PC-9 (cell line): Measurements from ENCODE around the gene OR10X1.

ENCODE experiments used
- EZH2 ChIP-seq: fragments of 200-600 bp; sonication (generic); IDR thresholded peaks from 2 replicates; pipeline ENCODE4 v1.8.0; 2017; ENCODE audit warnings: antibody characterized with exemption, low read depth
- TF ChIP-seq, protein P1 (sequence below): fragments of 200-600 bp; sonication (generic); conservative IDR thresholded peaks from 2 replicates; pipeline ENCODE4 v1.6.1; 2017; ENCODE audit warnings: mixed run types, antibody characterized with exemption, mild to moderate bottlenecking, moderate library complexity

DNA sequence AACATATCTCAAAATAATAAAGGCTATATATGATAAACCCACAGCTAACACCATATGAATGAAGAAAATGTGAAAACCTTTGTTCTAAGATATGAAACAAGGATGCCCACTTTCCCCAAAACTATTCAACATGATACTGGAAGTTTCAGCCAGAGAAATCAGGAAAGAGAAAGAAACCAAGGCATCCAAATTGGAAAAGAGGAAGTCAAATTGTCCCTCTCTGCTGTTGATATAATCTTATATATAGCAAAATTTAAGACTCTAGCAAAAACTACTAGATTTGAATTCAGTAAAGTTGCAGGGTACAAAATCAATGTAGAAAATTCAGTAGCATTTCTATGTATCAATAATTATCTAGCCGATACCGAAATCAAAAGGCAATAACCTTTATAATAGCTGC lies 21.0 kb upstream of the OR10X1 start:
- TF ChIP-seq, protein P1, sequence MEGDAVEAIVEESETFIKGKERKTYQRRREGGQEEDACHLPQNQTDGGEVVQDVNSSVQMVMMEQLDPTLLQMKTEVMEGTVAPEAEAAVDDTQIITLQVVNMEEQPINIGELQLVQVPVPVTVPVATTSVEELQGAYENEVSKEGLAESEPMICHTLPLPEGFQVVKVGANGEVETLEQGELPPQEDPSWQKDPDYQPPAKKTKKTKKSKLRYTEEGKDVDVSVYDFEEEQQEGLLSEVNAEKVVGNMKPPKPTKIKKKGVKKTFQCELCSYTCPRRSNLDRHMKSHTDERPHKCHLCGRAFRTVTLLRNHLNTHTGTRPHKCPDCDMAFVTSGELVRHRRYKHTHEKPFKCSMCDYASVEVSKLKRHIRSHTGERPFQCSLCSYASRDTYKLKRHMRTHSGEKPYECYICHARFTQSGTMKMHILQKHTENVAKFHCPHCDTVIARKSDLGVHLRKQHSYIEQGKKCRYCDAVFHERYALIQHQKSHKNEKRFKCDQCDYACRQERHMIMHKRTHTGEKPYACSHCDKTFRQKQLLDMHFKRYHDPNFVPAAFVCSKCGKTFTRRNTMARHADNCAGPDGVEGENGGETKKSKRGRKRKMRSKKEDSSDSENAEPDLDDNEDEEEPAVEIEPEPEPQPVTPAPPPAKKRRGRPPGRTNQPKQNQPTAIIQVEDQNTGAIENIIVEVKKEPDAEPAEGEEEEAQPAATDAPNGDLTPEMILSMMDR, result no peak
- no peak for TF ChIP-seq EZH2
